Endothelial cell of umbilical vein (primary cell): ENCODE results near the gene SLC8A1. TPM values are rescaled to one million over a fixed set of nuclear protein-coding genes. Genes with fewer than 3 reads are reported as not detected.
A peak's percentile ranks its signal among the peaks of the same experiment; 100 is the strongest.

Source experiments
- BruUV-seq: library from RNA; stranded (reverse); fragments of 400-500 nt; replicated peaks from 2 replicates; lab custom pipeline; 2021; lab: Mats Ljungman, UMichigan
- CTCF ChIA-PET: fragments of 300-600, 350-600 bp; sonication (Branson Sonifier 250); formaldehyde crosslinking; loops from one replicate; lab custom pipeline; 2021; ENCODE audit warnings: antibody characterized with exemption, inconsistent platforms; lab: Charles Lee
- POLR2A ChIA-PET: fragments of 300-600, 350-600 bp; sonication (Branson Sonifier 250); formaldehyde crosslinking; loops from one replicate; lab custom pipeline; 2021; ENCODE audit warnings: antibody characterized with exemption, inconsistent platforms; lab: Charles Lee
- DNase-seq: peaks from one replicate; pipeline ENCODE4 v3.0.0-alpha.2; 2011; ENCODE audit warnings: low read depth, low spot score
- FAIRE-seq: peaks from 2 replicates; lab custom pipeline; 2011; peaks lifted over from hg19 to GRCh38; lab: Jason Lieb, UNC
- H2AFZ ChIP-seq: 2 replicates; pipeline ENCODE4 v1.6.0; 2012; ENCODE audit warnings: low read depth, low read length, control low read depth, inconsistent platforms
- H3K27ac ChIP-seq: 2 replicates; pipeline ENCODE4 v1.5.1; 2011; ENCODE audit warnings: low read depth, mild to moderate bottlenecking, control low read depth, low read length, moderate library complexity; ENCODE audit not compliant: insufficient read depth
- H3K27me3 ChIP-seq, 2 experiments: 2 replicates each; pipeline versions ENCODE4 v1.6.0 to v1.6.1; 2011; ENCODE audit warnings: low read length in 2 of 2, mixed read lengths in 1 of 2; ENCODE audit not compliant: control insufficient read depth in 2 of 2, insufficient read depth in 2 of 2
- H3K36me3 ChIP-seq, 2 experiments: 2 replicates in 1 of 2; 3 replicates in 1 of 2; pipeline ENCODE4 v1.5.1; 2011; ENCODE audit warnings: low read length in 2 of 2, mild to moderate bottlenecking in 1 of 2, moderate library complexity in 1 of 2; ENCODE audit not compliant: control insufficient read depth in 2 of 2, insufficient read depth in 2 of 2; ENCODE audit errors: extremely low read depth in 1 of 2
- H3K4me1 ChIP-seq: 3 replicates; pipeline ENCODE4 v1.5.1; 2011; ENCODE audit warnings: mild to moderate bottlenecking, low read length; ENCODE audit not compliant: control insufficient read depth, insufficient read depth; ENCODE audit errors: extremely low read depth
- H3K4me2 ChIP-seq: 2 replicates; pipeline ENCODE4 v1.6.1; 2011; ENCODE audit warnings: low read length, control low read depth, mixed read lengths; ENCODE audit not compliant: insufficient read depth
- H3K4me3 ChIP-seq, 3 experiments: fragments of 200-600 bp in 1 of 3; sonication (generic), shearing (Covaris generic) in 1 of 3; replicated peaks in 1 of 3; 2 replicates each; pipeline ENCODE4 v1.5.1; 2011 to 2016; ENCODE audit warnings: control low read depth in 3 of 3, low read length in 3 of 3, mild to moderate bottlenecking in 2 of 3, inconsistent platforms in 1 of 3, low read depth in 1 of 3, moderate library complexity in 1 of 3; ENCODE audit not compliant: insufficient read depth in 1 of 3
- H3K79me2 ChIP-seq: 2 replicates; pipeline ENCODE4 v1.6.0; 2012; ENCODE audit warnings: low read length, inconsistent platforms; ENCODE audit not compliant: control insufficient read depth, insufficient read depth
- H3K9ac ChIP-seq: replicated peaks from 2 replicates; pipeline ENCODE3; 2011; ENCODE audit warnings: low read length, control low read depth; ENCODE audit not compliant: insufficient read depth; ENCODE audit errors: extremely low read depth
- H3K9me1 ChIP-seq: replicated peaks from 3 replicates; pipeline ENCODE4 v1.6.0; 2011; ENCODE audit warnings: mild to moderate bottlenecking, low read length; ENCODE audit not compliant: control insufficient read depth, insufficient read depth; ENCODE audit errors: extremely low read depth
- H3K9me3 ChIP-seq: replicated peaks from 2 replicates; pipeline ENCODE4 v1.5.1; 2012; ENCODE audit warnings: low read length, inconsistent platforms; ENCODE audit not compliant: control insufficient read depth, insufficient read depth
- H4K20me1 ChIP-seq: replicated peaks from 2 replicates; pipeline ENCODE3; 2011; ENCODE audit warnings: mild to moderate bottlenecking, low read length; ENCODE audit not compliant: control insufficient read depth, insufficient read depth; ENCODE audit errors: extremely low read depth
- EZH2 ChIP-seq: IDR thresholded peaks from 2 replicates; pipeline ENCODE4 v1.6.1; 2012; ENCODE audit warnings: borderline replicate concordance, low read depth, mild to moderate bottlenecking, moderate library complexity, low read length, inconsistent platforms; ENCODE audit not compliant: severe bottlenecking
- FOS ChIP-seq: IDR thresholded peaks from 2 replicates; pipeline ENCODE4 v1.6.1; 2011; ENCODE audit warnings: mild to moderate bottlenecking, low read length, moderate library complexity, borderline replicate concordance; ENCODE audit not compliant: insufficient read depth
- GATA2 ChIP-seq: IDR thresholded peaks from 2 replicates; pipeline ENCODE4 v1.7.0; 2011; ENCODE audit warnings: low read depth, mild to moderate bottlenecking, moderate library complexity, mixed read lengths, low read length; ENCODE audit not compliant: insufficient read length, insufficient read depth
- JUN ChIP-seq: IDR thresholded peaks from 2 replicates; pipeline ENCODE4 v1.6.1; 2011; ENCODE audit warnings: borderline replicate concordance, low read depth; ENCODE audit not compliant: insufficient read length, insufficient read depth
- MYC ChIP-seq: IDR thresholded peaks from one replicate; pipeline ENCODE4 v1.6.1; 2011; ENCODE audit warnings: mild to moderate bottlenecking, low read depth, low read length
- POLR2A ChIP-seq: IDR thresholded peaks from 2 replicates; pipeline ENCODE4 v1.6.1; 2012; ENCODE audit warnings: low read depth, mild to moderate bottlenecking, control low read depth, low read length
- POLR2AphosphoS5 ChIP-seq: IDR thresholded peaks from 2 replicates; pipeline ENCODE4 v1.6.1; 2012; ENCODE audit warnings: low read depth, mild to moderate bottlenecking, control low read depth, low read length, moderate library complexity; ENCODE audit not compliant: insufficient read depth
- dilution Hi-C: fragments of 300-500 bp; cut with MboI; formaldehyde crosslinking; loops from one replicate; pipeline ENCODE4 v1.15.0; 2019; ENCODE audit warnings: low sequenced_read_pairs; ENCODE audit not compliant: extremely low pct_ligation_motif_present
- intact Hi-C: fragments of 100-400 bp; cut with micrococcal nuclease; formaldehyde crosslinking; loops from one replicate; pipeline ENCODE4 v1.10.0; 2022
- polyA plus RNA-seq, 4 experiments: library from polyadenylated mRNA; depleted of rRNA in 3 of 4; stranded (reverse) in 3 of 4; unstranded in 1 of 4; fragments of >200 nt; gene quantifications; 2 replicates each; pipeline versions ENCODE4 v1.2.1 to v1.2.3, GENCODE V29; 2011 to 2012; ENCODE audit warnings: missing spikeins in 1 of 4
- total RNA-seq: library from RNA; stranded (reverse); gene quantifications from 2 replicates; pipeline ENCODE4 v1.2.3, GENCODE V29; 2021
- TF ChIP-seq, protein P1 (sequence below), 2 donors: IDR thresholded peaks; 1 replicate in 1 of 2; 2 replicates in 1 of 2; pipeline ENCODE4 v1.5.1; 2011; ENCODE audit warnings: low read length in 2 of 2, mild to moderate bottlenecking in 2 of 2, moderate library complexity in 2 of 2, control low read depth in 1 of 2, inconsistent platforms in 1 of 2, low read depth in 1 of 2; ENCODE audit not compliant: insufficient read depth in 1 of 2; ENCODE audit errors: extremely low read depth in 1 of 2
- TF ChIP-seq, protein P2 (sequence below): IDR thresholded peaks from 2 replicates; pipeline ENCODE4 v1.6.1; 2011; ENCODE audit not compliant: insufficient read depth, insufficient read length

Gene SLC8A1
- total and polyA plus RNA-seq, 2 donors (not counting 3 experiments of a cell fraction or from before 2014, with no cell fraction given): 0.19 to 1.8 TPM

DNA sequence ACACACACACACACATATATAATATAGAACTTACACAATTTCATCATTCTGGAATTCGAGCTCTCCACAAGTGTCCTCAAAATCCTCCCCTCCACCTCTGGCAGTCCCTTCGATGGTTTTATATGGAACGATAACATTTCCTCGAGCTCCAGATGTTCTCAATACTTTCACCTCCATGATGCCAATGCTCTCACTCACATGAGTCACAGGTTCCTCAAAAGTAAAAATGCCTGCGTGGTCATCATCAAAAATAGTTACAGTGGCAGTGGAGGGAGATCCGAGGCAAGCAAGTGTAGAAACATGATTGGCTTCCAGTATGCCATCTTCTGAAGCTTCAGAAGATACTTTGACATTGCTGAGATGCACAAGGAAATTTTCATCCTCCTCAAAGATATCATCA is 23.5 kb downstream of the SLC8A1 start:
- Histone ChIP-seq H3K4me1 (peaks cover 3% of the 10 kb centered on the region), H3K36me3 (no peaks in the 10 kb centered on the region), H3K27ac (no peak overlapping the region), H3K4me3 (no peak overlapping the region), H3K4me2 (no peak overlapping the region), H4K20me1 (no peaks in the 10 kb centered on the region), H3K27me3 (no peaks in the 10 kb centered on the region), H2AFZ (no peak overlapping the region), H3K9ac (no peak overlapping the region), H3K79me2 (no peaks in the 10 kb centered on the region), H3K9me1 (no peaks in the 10 kb centered on the region), H3K9me3 (no peaks in the 10 kb centered on the region)
- dilution Hi-C loops: no loop called here
- no TSS peak for BruUV-seq
- TF ChIP-seq, protein P1, sequence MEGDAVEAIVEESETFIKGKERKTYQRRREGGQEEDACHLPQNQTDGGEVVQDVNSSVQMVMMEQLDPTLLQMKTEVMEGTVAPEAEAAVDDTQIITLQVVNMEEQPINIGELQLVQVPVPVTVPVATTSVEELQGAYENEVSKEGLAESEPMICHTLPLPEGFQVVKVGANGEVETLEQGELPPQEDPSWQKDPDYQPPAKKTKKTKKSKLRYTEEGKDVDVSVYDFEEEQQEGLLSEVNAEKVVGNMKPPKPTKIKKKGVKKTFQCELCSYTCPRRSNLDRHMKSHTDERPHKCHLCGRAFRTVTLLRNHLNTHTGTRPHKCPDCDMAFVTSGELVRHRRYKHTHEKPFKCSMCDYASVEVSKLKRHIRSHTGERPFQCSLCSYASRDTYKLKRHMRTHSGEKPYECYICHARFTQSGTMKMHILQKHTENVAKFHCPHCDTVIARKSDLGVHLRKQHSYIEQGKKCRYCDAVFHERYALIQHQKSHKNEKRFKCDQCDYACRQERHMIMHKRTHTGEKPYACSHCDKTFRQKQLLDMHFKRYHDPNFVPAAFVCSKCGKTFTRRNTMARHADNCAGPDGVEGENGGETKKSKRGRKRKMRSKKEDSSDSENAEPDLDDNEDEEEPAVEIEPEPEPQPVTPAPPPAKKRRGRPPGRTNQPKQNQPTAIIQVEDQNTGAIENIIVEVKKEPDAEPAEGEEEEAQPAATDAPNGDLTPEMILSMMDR (IDR thresholded peaks at IDR 0.05; ENCODE audit: extremely low read depth in 1 of 2, insufficient read depth in 1 of 2, low read depth in 1 of 2, low read length in 2 of 2): no peak
- TF ChIP-seq, protein P2, sequence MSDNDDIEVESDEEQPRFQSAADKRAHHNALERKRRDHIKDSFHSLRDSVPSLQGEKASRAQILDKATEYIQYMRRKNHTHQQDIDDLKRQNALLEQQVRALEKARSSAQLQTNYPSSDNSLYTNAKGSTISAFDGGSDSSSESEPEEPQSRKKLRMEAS: no peak
- TF ChIP-seq JUN (no peak), POLR2A (no peak), GATA2 (no peak)
- ChIA-PET POLR2A (no interaction called here), CTCF (interaction anchor here (0.9 kb wide), 1 partner anchor 10 kb away, joined by 3 read pairs; no protein-coding TSS in a partner anchor)
- intact Hi-C loops: no loop called here
- DNase-seq (no peak), FAIRE-seq (no peak)

DNA sequence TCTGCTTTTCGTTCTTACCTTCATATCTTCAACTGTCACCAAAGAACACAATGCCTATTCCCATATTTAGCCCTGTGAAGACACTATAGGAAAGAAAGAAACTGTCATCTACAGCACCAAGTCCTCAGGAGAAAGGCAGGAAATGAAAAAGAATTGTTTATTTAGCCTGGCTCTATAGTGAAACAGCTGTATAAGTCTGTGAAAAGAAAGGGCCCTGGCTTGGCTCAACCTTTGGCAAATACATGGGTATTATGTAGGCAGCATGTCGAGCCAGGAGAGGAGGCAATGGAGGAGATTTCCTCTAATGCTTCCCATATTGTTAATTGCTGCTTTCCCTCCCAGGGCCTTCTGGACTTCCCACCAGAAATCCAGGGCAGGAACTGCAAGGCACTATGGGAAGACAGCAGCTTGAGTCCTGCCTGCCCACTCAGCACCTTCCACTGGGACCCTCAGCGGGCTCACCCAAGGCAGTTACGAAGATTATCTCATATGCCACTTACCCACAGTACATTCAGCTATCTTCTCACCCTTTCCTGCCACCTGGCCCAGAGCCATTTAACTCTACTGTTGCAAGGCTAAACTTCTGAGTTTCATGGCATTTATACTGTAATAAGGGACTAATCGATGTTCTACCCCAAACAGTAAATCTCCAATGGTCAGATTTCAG is 30.1 kb downstream of the SLC8A1 start:
- dilution Hi-C loops (no loop called here), intact Hi-C loops (no loop called here)
- Histone ChIP-seq H3K79me2 (no peaks in the 10 kb centered on the region), H3K4me3 (no peak overlapping the region), H3K4me1 (no peaks in the 10 kb centered on the region), H3K27ac (no peak overlapping the region), H2AFZ (peak overlapping the region; percentile 20), H3K9me1 (no peaks in the 10 kb centered on the region), H3K9ac (no peak overlapping the region), H3K36me3 (no peaks in the 10 kb centered on the region), H3K27me3 (no peaks in the 10 kb centered on the region), H3K9me3 (no peaks in the 10 kb centered on the region), H4K20me1 (no peaks in the 10 kb centered on the region), H3K4me2 (no peak overlapping the region)
- TF ChIP-seq POLR2A (no peak), EZH2 (no peak), FOS (no peak), JUN (no peak), POLR2AphosphoS5 (no peak), GATA2 (no peak), MYC (no peak)
- TF ChIP-seq, protein P1 (IDR thresholded peaks at IDR 0.05; ENCODE audit: extremely low read depth in 1 of 2, insufficient read depth in 1 of 2, low read depth in 1 of 2, low read length in 2 of 2): no peak
- TF ChIP-seq, protein P2: no peak
- no peak for FAIRE-seq
- ChIA-PET CTCF (no interaction called here), POLR2A (no interaction called here)
- BruUV-seq: no TSS peak
- DNase-seq: peak; percentile 42
